Neural cell (in vitro differentiated cells): Measurements from ENCODE around the gene DLG2. TPM values are rescaled to one million over a fixed set of nuclear protein-coding genes. Genes with fewer than 3 reads are reported as not detected.

Experiments
- H2AFZ ChIP-seq: fragments of 200-600, 300-800 bp; sonication (generic), shearing (Covaris generic); 2 replicates; pipeline ENCODE4 v1.6.0; 2014; ENCODE audit warnings: low read depth, mild to moderate bottlenecking, antibody characterized with exemption, low read length, moderate library complexity
- H3F3A ChIP-seq: fragments of 200-600 bp; shearing (Covaris generic); 2 replicates; pipeline ENCODE4 v1.6.1; 2016; ENCODE audit warnings: mild to moderate bottlenecking, moderate library complexity, mixed read lengths, antibody characterized with exemption, low read length; ENCODE audit not compliant: insufficient read depth, poor library complexity, severe bottlenecking
- H3K27ac ChIP-seq: fragments of 200-600, 300-800 bp; sonication (generic), shearing (Covaris generic); 2 replicates; pipeline ENCODE4 v1.5.1; 2014; ENCODE audit warnings: mild to moderate bottlenecking, low read length, moderate library complexity
- H3K27me3 ChIP-seq: fragments of 300-800, 200-600 bp; sonication (generic), shearing (Covaris generic); 2 replicates; pipeline ENCODE4 v1.6.0; 2014; ENCODE audit warnings: mild to moderate bottlenecking, low read depth, low read length, moderate library complexity; ENCODE audit not compliant: insufficient read depth
- H3K36me3 ChIP-seq: fragments of 300-800, 200-600 bp; sonication (generic), shearing (Covaris generic); 2 replicates; pipeline ENCODE4 v1.5.1; 2014; ENCODE audit warnings: mild to moderate bottlenecking, antibody characterized with exemption, low read length, moderate library complexity; ENCODE audit not compliant: insufficient read depth
- H3K4me2 ChIP-seq: fragments of 300-800, 200-600 bp; sonication (generic), shearing (Covaris generic); 2 replicates; pipeline ENCODE4 v1.6.0; 2014; ENCODE audit warnings: mild to moderate bottlenecking, low read length
- H3K4me3 ChIP-seq: fragments of 300-800, 200-600 bp; sonication (generic), shearing (Covaris generic); 2 replicates; pipeline ENCODE4 v1.5.1; 2014; ENCODE audit warnings: mild to moderate bottlenecking, low read length, moderate library complexity
- H3K79me2 ChIP-seq: fragments of 200-600 bp; shearing (Covaris generic); replicated peaks from 2 replicates; pipeline ENCODE4 v1.6.0; 2014; ENCODE audit warnings: mild to moderate bottlenecking, low read length, moderate library complexity; ENCODE audit not compliant: insufficient read depth
- H3K9ac ChIP-seq: fragments of 300-800, 200-600 bp; sonication (generic), shearing (Covaris generic); 2 replicates; pipeline ENCODE4 v1.6.1; 2016; ENCODE audit warnings: mild to moderate bottlenecking, low read length, mixed read lengths
- H3K9me2 ChIP-seq: fragments of 200-600 bp; shearing (Covaris generic); 2 replicates; pipeline ENCODE4 v1.6.1; 2016; ENCODE audit warnings: mild to moderate bottlenecking, low read length, mixed read lengths; ENCODE audit not compliant: insufficient read depth
- H3K9me3 ChIP-seq: fragments of 200-600, 300-800 bp; sonication (generic), shearing (Covaris generic); 2 replicates; pipeline ENCODE4 v1.6.1; 2016; ENCODE audit warnings: mild to moderate bottlenecking, mixed run types, low read length, moderate library complexity, mixed read lengths
- H4K20me1 ChIP-seq: fragments of 200-600 bp; shearing (Covaris generic); 2 replicates; pipeline ENCODE4 v1.6.1; 2016; ENCODE audit warnings: mild to moderate bottlenecking, mixed run types; ENCODE audit not compliant: insufficient read depth
- CTCF ChIP-seq: fragments of 450-650 bp; IDR thresholded peaks from 2 replicates; pipeline ENCODE4 v1.5.1; 2014; ENCODE audit warnings: antibody characterized with exemption, mild to moderate bottlenecking, moderate library complexity; ENCODE audit not compliant: poor library complexity, severe bottlenecking
- EP300 ChIP-seq: fragments of 450-650 bp; conservative IDR thresholded peaks from 2 replicates; pipeline ENCODE4 v1.6.1; 2014; ENCODE audit warnings: antibody characterized with exemption, mild to moderate bottlenecking, moderate library complexity; ENCODE audit not compliant: poor library complexity, severe bottlenecking
- EZH2 ChIP-seq: fragments of 200-600, 300-800 bp; shearing (Covaris generic), sonication (generic); IDR thresholded peaks from 2 replicates; pipeline ENCODE4 v1.6.1; 2014; ENCODE audit warnings: antibody characterized with exemption, low read length, borderline replicate concordance, mild to moderate bottlenecking; ENCODE audit not compliant: insufficient read depth, poor library complexity, severe bottlenecking
- MXI1 ChIP-seq: fragments of 450-650 bp; conservative IDR thresholded peaks from 2 replicates; pipeline ENCODE4 v1.6.1; 2014; ENCODE audit warnings: antibody characterized with exemption, mild to moderate bottlenecking; ENCODE audit not compliant: poor library complexity, severe bottlenecking
- POLR2AphosphoS5 ChIP-seq: IDR thresholded peaks from 2 replicates; pipeline ENCODE4 v1.6.1; 2012
- RAD21 ChIP-seq: fragments of 450-650 bp; conservative IDR thresholded peaks from 2 replicates; pipeline ENCODE4 v1.6.1; 2014; ENCODE audit warnings: antibody characterized with exemption, mild to moderate bottlenecking, moderate library complexity
- REST ChIP-seq: IDR thresholded peaks from 2 replicates; pipeline ENCODE4 v1.6.1; 2012; ENCODE audit warnings: borderline replicate concordance
- SMC3 ChIP-seq: fragments of 450-650 bp; conservative IDR thresholded peaks from 2 replicates; pipeline ENCODE4 v1.6.1; 2014; ENCODE audit warnings: antibody characterized with exemption, mild to moderate bottlenecking, moderate library complexity; ENCODE audit not compliant: poor library complexity
- TAF1 ChIP-seq: IDR thresholded peaks from 2 replicates; pipeline ENCODE4 v1.6.1; 2012; ENCODE audit warnings: low read depth
- polyA plus RNA-seq: library from polyadenylated mRNA; depleted of rRNA; stranded (reverse); fragments of >200 nt; gene quantifications from 2 replicates; pipeline ENCODE4 v1.2.3, GENCODE V29; 2014

DLG2 gene
- polyA plus RNA-seq, 1 donor from 2014 or later: 179 TPM

DNA sequence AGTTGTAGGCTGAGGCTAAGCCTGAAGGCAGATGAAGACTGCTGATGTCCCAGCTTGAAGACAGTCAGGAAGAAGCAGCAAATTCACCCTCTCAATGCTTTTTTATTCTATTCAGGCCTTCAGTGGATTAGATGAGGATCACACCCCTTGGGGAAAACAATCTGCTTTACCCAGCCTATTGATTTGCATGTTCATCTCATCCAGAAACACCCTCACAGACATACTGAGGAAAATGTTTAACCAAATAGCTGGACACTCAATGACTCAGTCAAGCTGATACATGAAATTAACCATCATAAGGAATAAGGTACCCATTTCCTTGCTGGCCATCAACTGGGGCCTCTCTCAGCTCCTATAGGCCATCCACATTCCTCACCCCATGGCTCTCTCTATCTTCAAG lies 1791.1 kb downstream of the DLG2 start:
- H3K79me2 ChIP-seq: no peaks in the 10 kb centered on the region
- H3K9me2 ChIP-seq: no peaks in the 10 kb centered on the region
- no peak overlapping the region for H3K9ac ChIP-seq
- no peak overlapping the region for H2AFZ ChIP-seq
- H3K27me3 ChIP-seq: no peaks in the 10 kb centered on the region
- H3F3A ChIP-seq: no peaks in the 10 kb centered on the region
- no peak overlapping the region for H3K27ac ChIP-seq
- no peaks in the 10 kb centered on the region for H4K20me1 ChIP-seq
- H3K4me3 ChIP-seq: no peak overlapping the region
- no peaks in the 10 kb centered on the region for H3K36me3 ChIP-seq
- H3K4me2 ChIP-seq: no peak overlapping the region
- no peaks in the 10 kb centered on the region for H3K9me3 ChIP-seq
- TF ChIP-seq RAD21: no peak
- no peak for TF ChIP-seq EP300
- TF ChIP-seq EZH2: no peak
- TF ChIP-seq MXI1: no peak
- no peak for TF ChIP-seq REST
- TF ChIP-seq SMC3: no peak
- TF ChIP-seq CTCF: no peak
- no peak for TF ChIP-seq TAF1
- TF ChIP-seq POLR2AphosphoS5: no peak

GRCh38 chr11:83835423-83835822 lies 1791.7 kb downstream of the DLG2 start:
- Histone ChIP-seq H3K79me2 (no peaks in the 10 kb centered on the region), H3K9me3 (no peaks in the 10 kb centered on the region), H3F3A (no peaks in the 10 kb centered on the region), H3K4me3 (no peak overlapping the region), H3K36me3 (no peaks in the 10 kb centered on the region), H2AFZ (no peak overlapping the region), H3K27me3 (no peaks in the 10 kb centered on the region), H3K27ac (no peak overlapping the region), H3K9me2 (no peaks in the 10 kb centered on the region), H4K20me1 (no peaks in the 10 kb centered on the region), H3K9ac (no peak overlapping the region), H3K4me2 (no peak overlapping the region)
- no peak for TF ChIP-seq REST
- no peak for TF ChIP-seq CTCF
- TF ChIP-seq SMC3: no peak
- TF ChIP-seq MXI1: no peak
- TF ChIP-seq EZH2: no peak
- TF ChIP-seq POLR2AphosphoS5: no peak
- no peak for TF ChIP-seq EP300
- TF ChIP-seq RAD21: no peak
- TF ChIP-seq TAF1: no peak
